ENCODE results near the gene CEP350. TPM values are rescaled to one million over a fixed set of nuclear protein-coding genes. Genes with fewer than 3 reads are reported as not detected.

CEP350 gene
- total RNA-seq, 4 donors from 2014 or later, result 40.0 to 60.3 (median 57.3) TPM

DNA sequence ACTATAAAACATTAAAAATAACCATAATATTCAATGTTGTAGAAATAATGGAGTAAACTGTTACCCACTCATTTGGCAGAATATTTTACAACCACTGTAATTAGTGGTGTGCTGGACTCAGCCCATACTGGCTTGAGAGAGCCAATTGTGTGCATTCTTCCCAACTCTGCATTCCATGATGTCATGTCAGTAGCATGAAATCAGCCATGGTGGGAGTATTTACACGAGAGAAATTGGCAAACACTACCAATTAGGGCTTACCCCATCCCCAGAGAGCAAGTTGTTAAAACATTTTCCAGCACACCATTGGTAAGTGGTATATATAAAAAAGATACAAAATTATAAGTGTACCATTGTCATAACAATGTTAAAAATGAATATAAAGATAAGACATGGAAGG, 180.9 kb downstream of the CEP350 start:
- intact Hi-C loops (cut with DNase I; ENCODE audit: low total_unique reads) (no loop called here), in situ Hi-C loops (cut with MboI; ENCODE audit: low pct_ligation_motif_present in 1 of 4, low pct_unique_long_range_greater_than_20kb in 1 of 4, low sequenced_read_pairs in 3 of 4) (no loop called here)
- no peak overlapping the region for H3K4me3 ChIP-seq
- TF ChIP-seq, protein P1, sequence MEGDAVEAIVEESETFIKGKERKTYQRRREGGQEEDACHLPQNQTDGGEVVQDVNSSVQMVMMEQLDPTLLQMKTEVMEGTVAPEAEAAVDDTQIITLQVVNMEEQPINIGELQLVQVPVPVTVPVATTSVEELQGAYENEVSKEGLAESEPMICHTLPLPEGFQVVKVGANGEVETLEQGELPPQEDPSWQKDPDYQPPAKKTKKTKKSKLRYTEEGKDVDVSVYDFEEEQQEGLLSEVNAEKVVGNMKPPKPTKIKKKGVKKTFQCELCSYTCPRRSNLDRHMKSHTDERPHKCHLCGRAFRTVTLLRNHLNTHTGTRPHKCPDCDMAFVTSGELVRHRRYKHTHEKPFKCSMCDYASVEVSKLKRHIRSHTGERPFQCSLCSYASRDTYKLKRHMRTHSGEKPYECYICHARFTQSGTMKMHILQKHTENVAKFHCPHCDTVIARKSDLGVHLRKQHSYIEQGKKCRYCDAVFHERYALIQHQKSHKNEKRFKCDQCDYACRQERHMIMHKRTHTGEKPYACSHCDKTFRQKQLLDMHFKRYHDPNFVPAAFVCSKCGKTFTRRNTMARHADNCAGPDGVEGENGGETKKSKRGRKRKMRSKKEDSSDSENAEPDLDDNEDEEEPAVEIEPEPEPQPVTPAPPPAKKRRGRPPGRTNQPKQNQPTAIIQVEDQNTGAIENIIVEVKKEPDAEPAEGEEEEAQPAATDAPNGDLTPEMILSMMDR (IDR thresholded peaks at IDR 0.05), result no peak
- no peak for TF ChIP-seq POLR2A (IDR thresholded peaks at IDR 0.05)
- no peak for TF ChIP-seq EP300 (IDR thresholded peaks at IDR 0.05; ENCODE audit: low read depth)
- TF ChIP-seq POLR2AphosphoS5 (IDR thresholded peaks at IDR 0.05), result no peak
- H3K36me3 ChIP-seq, result no peaks in the 10 kb centered on the region
- no peaks in the 10 kb centered on the region for H3K4me1 ChIP-seq
- no peak for DNase-seq
- H3K27me3 ChIP-seq, result no peaks in the 10 kb centered on the region
- 0 to 23% methylated on average over 1 of the region's 1 CpG for WGBS, 2 donors (ENCODE audit: low coverage in 1 of 2)
- H3K27ac ChIP-seq, result no peak overlapping the region
- no peaks in the 10 kb centered on the region for H3K9me3 ChIP-seq

DNA sequence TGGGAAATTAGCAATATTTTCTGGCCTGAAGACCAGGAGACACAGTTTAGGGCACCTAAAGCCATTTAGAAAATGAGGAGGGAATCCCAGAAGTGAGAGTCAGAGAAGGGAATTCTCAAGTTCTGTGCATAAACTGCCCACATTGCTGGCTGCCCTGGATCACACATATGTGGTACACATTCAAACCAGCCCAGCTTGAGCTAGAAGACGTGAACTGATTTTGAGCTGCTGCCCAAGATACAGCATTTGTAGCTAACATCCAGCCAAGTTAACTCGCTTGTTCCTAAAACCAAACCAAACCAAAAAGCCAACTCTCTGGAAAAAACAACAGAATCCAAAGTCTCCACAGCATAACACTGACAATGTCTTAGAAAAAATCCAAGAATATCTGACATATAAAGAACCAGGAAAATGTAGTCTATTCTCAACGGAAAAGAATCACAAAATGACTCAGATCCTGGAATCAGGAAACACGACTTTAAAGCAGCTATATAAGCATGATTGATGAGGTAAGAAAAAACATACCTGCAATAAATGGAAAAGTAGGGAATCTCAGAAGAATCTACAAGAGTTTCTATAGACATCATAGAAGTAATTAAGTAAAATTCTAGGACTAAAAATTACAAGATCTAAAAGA, 181.8 kb downstream of the CEP350 start:
- no peaks in the 10 kb centered on the region for H3K27me3 ChIP-seq
- 59 to 71% methylated on average over 4 of the region's 4 CpGs for WGBS, 2 donors (ENCODE audit: low coverage in 1 of 2)
- no peak overlapping the region for H3K27ac ChIP-seq
- intact Hi-C loops (cut with DNase I; ENCODE audit: low total_unique reads), result no loop called here
- no peaks in the 10 kb centered on the region for H3K9me3 ChIP-seq
- no peaks in the 10 kb centered on the region for H3K36me3 ChIP-seq
- in situ Hi-C loops (cut with MboI; ENCODE audit: low pct_ligation_motif_present in 1 of 4, low pct_unique_long_range_greater_than_20kb in 1 of 4, low sequenced_read_pairs in 3 of 4), result no loop called here
- no peak for TF ChIP-seq POLR2A (IDR thresholded peaks at IDR 0.05)
- no peak for TF ChIP-seq POLR2AphosphoS5 (IDR thresholded peaks at IDR 0.05)
- TF ChIP-seq, protein P1 (IDR thresholded peaks at IDR 0.05), result no peak
- TF ChIP-seq EP300 (IDR thresholded peaks at IDR 0.05; ENCODE audit: low read depth), result no peak
- no peaks in the 10 kb centered on the region for H3K4me1 ChIP-seq
- no peak for DNase-seq
- H3K4me3 ChIP-seq, result no peak overlapping the region

DNA sequence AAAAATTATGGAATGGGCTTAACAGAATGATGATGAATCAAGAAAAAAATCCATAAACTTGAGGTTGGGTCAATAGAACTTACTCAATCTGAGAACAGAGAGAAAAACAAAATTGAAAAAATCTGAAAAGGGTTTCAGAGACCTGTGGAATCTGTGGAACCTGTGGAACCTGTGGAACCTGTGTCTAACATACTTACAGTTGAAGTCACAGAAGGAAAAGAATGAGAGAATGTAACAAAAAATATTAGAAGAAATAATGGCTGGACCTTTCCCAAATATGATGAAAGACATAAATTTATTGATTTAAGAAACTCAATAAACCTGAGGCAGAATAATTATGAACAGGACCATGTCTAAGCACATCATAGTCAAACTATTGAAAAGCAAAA, 182.4 kb downstream of the CEP350 start:
- no peaks in the 10 kb centered on the region for H3K36me3 ChIP-seq

DNA sequence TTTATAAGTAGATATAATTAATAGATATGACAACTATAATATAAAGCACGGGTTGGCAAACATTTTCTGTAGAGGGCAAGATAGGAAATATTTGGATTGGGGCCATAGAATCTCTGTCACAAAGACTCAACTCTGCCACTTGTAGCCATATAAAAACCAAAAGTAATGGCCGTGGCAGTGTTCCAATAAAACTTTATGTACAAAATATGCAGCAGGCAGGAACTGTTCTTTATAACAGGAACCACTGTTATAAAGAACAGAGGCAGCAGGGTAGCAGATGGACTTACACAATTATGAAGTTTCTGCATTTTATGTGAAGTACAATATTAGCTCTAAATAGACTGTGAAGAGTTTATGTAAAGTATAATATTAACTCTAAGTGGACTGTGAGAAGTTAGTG, 183.2 kb downstream of the CEP350 start:
- 35 to 42% methylated on average over 2 of the region's 2 CpGs for WGBS, 2 donors (ENCODE audit: low coverage in 1 of 2)
- in situ Hi-C loops (cut with MboI; ENCODE audit: low pct_ligation_motif_present in 1 of 4, low pct_unique_long_range_greater_than_20kb in 1 of 4, low sequenced_read_pairs in 3 of 4), result no loop called here

More for the DNA sequence above, 182.4 kb downstream of the CEP350 start:
- TF ChIP-seq EP300 (IDR thresholded peaks at IDR 0.05; ENCODE audit: low read depth) (no peak), POLR2A (IDR thresholded peaks at IDR 0.05) (no peak), POLR2AphosphoS5 (IDR thresholded peaks at IDR 0.05) (no peak)
- TF ChIP-seq, protein P1 (IDR thresholded peaks at IDR 0.05), result no peak
- Histone ChIP-seq H3K4me3 (no peak overlapping the region), H3K27ac (no peak overlapping the region), H3K27me3 (no peaks in the 10 kb centered on the region), H3K4me1 (no peaks in the 10 kb centered on the region), H3K9me3 (no peaks in the 10 kb centered on the region)
- in situ Hi-C loops (cut with MboI; ENCODE audit: low pct_ligation_motif_present in 1 of 4, low pct_unique_long_range_greater_than_20kb in 1 of 4, low sequenced_read_pairs in 3 of 4), result no loop called here
- DNase-seq, result no peak
- intact Hi-C loops (cut with DNase I; ENCODE audit: low total_unique reads), result no loop called here

More for the DNA sequence above, 183.2 kb downstream of the CEP350 start:
- TF ChIP-seq, protein P1 (IDR thresholded peaks at IDR 0.05), result no peak
- TF ChIP-seq POLR2A (IDR thresholded peaks at IDR 0.05) (no peak), EP300 (IDR thresholded peaks at IDR 0.05; ENCODE audit: low read depth) (no peak), POLR2AphosphoS5 (IDR thresholded peaks at IDR 0.05) (no peak)
- no peak for DNase-seq
- Histone ChIP-seq H3K9me3 (no peaks in the 10 kb centered on the region), H3K36me3 (no peaks in the 10 kb centered on the region), H3K27ac (no peak overlapping the region), H3K4me3 (no peak overlapping the region), H3K27me3 (no peaks in the 10 kb centered on the region), H3K4me1 (no peaks in the 10 kb centered on the region)
- intact Hi-C loops (cut with DNase I; ENCODE audit: low total_unique reads), result no loop called here

All from transverse colon (tissue), 4 donors.